Measurements from ENCODE around the gene SUPT6H.

SUPT6H gene

GRCh38 chr17:28644787-28645575 lies 17.0 kb upstream of the SUPT6H start, which contains the start of gene BLTP2:
TSS of gene BLTP2 (minus strand) at chr17:28645158. CDS start at chr17:28645056, 102 bp downstream.
- no peaks in the 10 kb centered on the region for H3K9me3 ChIP-seq (ENCODE audit: severe bottlenecking)
- TF ChIP-seq CTCF (IDR thresholded peaks at IDR 0.05; ENCODE audit: low read depth, low read length) = no peak
- peak within 1 kb of the TSS; percentile 60 for H3K27ac ChIP-seq
- DNase-seq = peak; percentile 96
- peaks cover 46% of the 10 kb centered on the region for H3K36me3 ChIP-seq
- no peaks in the 10 kb centered on the region for H3K27me3 ChIP-seq (ENCODE audit: insufficient read depth, low read depth, severe bottlenecking)
- peak within 1 kb of the TSS; percentile 91 for H3K4me3 ChIP-seq (ENCODE audit: low read depth, low read length)

GRCh38 chr17:28645576-28645939 lies 16.4 kb upstream of the SUPT6H start:
- no peak for DNase-seq
- Histone ChIP-seq H3K4me3 (ENCODE audit: low read depth, low read length) (peak overlapping the region; percentile 91), H3K36me3 (peaks cover 41% of the 10 kb centered on the region), H3K27me3 (ENCODE audit: insufficient read depth, low read depth, severe bottlenecking) (no peaks in the 10 kb centered on the region), H3K27ac (peak overlapping the region; percentile 60), H3K9me3 (ENCODE audit: severe bottlenecking) (no peaks in the 10 kb centered on the region)
- TF ChIP-seq CTCF (IDR thresholded peaks at IDR 0.05; ENCODE audit: low read depth, low read length) = no peak

GRCh38 chr17:28646039-28646754 lies 15.8 kb upstream of the SUPT6H start:
- Histone ChIP-seq H3K9me3 (ENCODE audit: severe bottlenecking) (no peaks in the 10 kb centered on the region), H3K27me3 (ENCODE audit: insufficient read depth, low read depth, severe bottlenecking) (no peaks in the 10 kb centered on the region), H3K4me3 (ENCODE audit: low read depth, low read length) (no peak overlapping the region), H3K36me3 (peaks cover 39% of the 10 kb centered on the region), H3K27ac (peak overlapping the region; percentile 44)
- DNase-seq = no peak
- no peak for TF ChIP-seq CTCF (IDR thresholded peaks at IDR 0.05; ENCODE audit: low read depth, low read length)

GRCh38 chr17:28648698-28649097 lies 13.3 kb upstream of the SUPT6H start:
- Histone ChIP-seq H3K36me3 (peaks cover 29% of the 10 kb centered on the region), H3K9me3 (ENCODE audit: severe bottlenecking) (no peaks in the 10 kb centered on the region), H3K27me3 (ENCODE audit: insufficient read depth, low read depth, severe bottlenecking) (no peaks in the 10 kb centered on the region), H3K4me3 (ENCODE audit: low read depth, low read length) (no peak overlapping the region), H3K27ac (no peak overlapping the region)
- no peak for DNase-seq
- no peak for TF ChIP-seq CTCF (IDR thresholded peaks at IDR 0.05; ENCODE audit: low read depth, low read length)

- peaks cover 48% of the 10 kb centered on the region for H3K36me3 ChIP-seq
- no peak overlapping the region for H3K27ac ChIP-seq
- TF ChIP-seq CTCF (IDR thresholded peaks at IDR 0.05; ENCODE audit: low read depth, low read length) = no peak
- no peak overlapping the region for H3K4me3 ChIP-seq (ENCODE audit: low read depth, low read length)
- H3K9me3 ChIP-seq (ENCODE audit: severe bottlenecking) = no peaks in the 10 kb centered on the region
- no peaks in the 10 kb centered on the region for H3K27me3 ChIP-seq (ENCODE audit: insufficient read depth, low read depth, severe bottlenecking)
- DNase-seq = no peak
Measured at GRCh38 chr17:28655160-28655559, 6.8 kb upstream of the SUPT6H start.
